ENCODE data around the gene TNP1. TPM values are rescaled to one million over a fixed set of nuclear protein-coding genes. Genes with fewer than 3 reads are reported as not detected.

TNP1 gene
- polyA plus RNA-seq, 1 donor from 2014 or later, result not detected

DNA sequence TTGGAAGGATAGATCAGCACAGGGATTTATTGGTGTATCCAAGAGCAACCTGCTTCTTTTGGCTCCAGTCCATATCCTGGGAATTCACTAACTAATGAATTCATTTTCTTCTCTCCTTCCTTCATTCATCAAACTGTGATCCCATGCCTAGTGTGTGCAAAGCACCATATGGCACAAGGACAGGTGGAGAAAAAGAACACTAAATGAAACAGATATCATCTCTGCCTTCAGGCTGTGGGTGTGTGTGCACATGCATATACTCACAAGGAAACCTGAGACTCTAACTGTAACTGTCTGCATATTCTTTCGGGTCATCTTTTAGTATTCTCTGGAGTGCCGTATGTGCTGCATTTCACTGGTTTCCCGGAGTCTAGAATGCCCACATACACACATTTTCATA is 20.2 kb downstream of the TNP1 start:
- Histone ChIP-seq H3K36me3 (ENCODE audit: insufficient read depth, low read length) (no peaks in the 10 kb centered on the region), H3K4me3 (ENCODE audit: low read length) (no peak overlapping the region), H3K79me2 (replicated peaks; ENCODE audit: insufficient read depth, low read length) (no peaks in the 10 kb centered on the region), H3K27me3 (ENCODE audit: insufficient read depth, low read depth, low read length) (no peaks in the 10 kb centered on the region), H3K4me2 (ENCODE audit: low read length) (no peak overlapping the region), H4K20me1 (ENCODE audit: insufficient read depth) (no peaks in the 10 kb centered on the region), H3K9me3 (ENCODE audit: low read length) (no peaks in the 10 kb centered on the region), H3K9ac (ENCODE audit: low read length) (no peak overlapping the region), H3K9me2 (ENCODE audit: insufficient read depth, low read length) (no peaks in the 10 kb centered on the region), H3K27ac (ENCODE audit: low read length) (no peak overlapping the region), H3F3A (ENCODE audit: insufficient read depth, low read length, poor library complexity, severe bottlenecking) (no peaks in the 10 kb centered on the region), H2AFZ (ENCODE audit: low read depth, low read length) (no peak overlapping the region)
- TF ChIP-seq TAF1 (IDR thresholded peaks at IDR 0.05; ENCODE audit: low read depth) (no peak), EP300 (conservative IDR thresholded peaks at IDR 0.05; ENCODE audit: poor library complexity, severe bottlenecking) (no peak), POLR2AphosphoS5 (IDR thresholded peaks at IDR 0.05) (no peak), MXI1 (conservative IDR thresholded peaks at IDR 0.05; ENCODE audit: poor library complexity, severe bottlenecking) (no peak), SMC3 (conservative IDR thresholded peaks at IDR 0.05; ENCODE audit: poor library complexity) (no peak), EZH2 (IDR thresholded peaks at IDR 0.05; ENCODE audit: borderline replicate concordance, insufficient read depth, low read length, poor library complexity, severe bottlenecking) (no peak), RAD21 (conservative IDR thresholded peaks at IDR 0.05) (no peak)
- TF ChIP-seq, protein P1, sequence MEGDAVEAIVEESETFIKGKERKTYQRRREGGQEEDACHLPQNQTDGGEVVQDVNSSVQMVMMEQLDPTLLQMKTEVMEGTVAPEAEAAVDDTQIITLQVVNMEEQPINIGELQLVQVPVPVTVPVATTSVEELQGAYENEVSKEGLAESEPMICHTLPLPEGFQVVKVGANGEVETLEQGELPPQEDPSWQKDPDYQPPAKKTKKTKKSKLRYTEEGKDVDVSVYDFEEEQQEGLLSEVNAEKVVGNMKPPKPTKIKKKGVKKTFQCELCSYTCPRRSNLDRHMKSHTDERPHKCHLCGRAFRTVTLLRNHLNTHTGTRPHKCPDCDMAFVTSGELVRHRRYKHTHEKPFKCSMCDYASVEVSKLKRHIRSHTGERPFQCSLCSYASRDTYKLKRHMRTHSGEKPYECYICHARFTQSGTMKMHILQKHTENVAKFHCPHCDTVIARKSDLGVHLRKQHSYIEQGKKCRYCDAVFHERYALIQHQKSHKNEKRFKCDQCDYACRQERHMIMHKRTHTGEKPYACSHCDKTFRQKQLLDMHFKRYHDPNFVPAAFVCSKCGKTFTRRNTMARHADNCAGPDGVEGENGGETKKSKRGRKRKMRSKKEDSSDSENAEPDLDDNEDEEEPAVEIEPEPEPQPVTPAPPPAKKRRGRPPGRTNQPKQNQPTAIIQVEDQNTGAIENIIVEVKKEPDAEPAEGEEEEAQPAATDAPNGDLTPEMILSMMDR (IDR thresholded peaks at IDR 0.05; ENCODE audit: poor library complexity, severe bottlenecking), result no peak
- TF ChIP-seq, protein P2, sequence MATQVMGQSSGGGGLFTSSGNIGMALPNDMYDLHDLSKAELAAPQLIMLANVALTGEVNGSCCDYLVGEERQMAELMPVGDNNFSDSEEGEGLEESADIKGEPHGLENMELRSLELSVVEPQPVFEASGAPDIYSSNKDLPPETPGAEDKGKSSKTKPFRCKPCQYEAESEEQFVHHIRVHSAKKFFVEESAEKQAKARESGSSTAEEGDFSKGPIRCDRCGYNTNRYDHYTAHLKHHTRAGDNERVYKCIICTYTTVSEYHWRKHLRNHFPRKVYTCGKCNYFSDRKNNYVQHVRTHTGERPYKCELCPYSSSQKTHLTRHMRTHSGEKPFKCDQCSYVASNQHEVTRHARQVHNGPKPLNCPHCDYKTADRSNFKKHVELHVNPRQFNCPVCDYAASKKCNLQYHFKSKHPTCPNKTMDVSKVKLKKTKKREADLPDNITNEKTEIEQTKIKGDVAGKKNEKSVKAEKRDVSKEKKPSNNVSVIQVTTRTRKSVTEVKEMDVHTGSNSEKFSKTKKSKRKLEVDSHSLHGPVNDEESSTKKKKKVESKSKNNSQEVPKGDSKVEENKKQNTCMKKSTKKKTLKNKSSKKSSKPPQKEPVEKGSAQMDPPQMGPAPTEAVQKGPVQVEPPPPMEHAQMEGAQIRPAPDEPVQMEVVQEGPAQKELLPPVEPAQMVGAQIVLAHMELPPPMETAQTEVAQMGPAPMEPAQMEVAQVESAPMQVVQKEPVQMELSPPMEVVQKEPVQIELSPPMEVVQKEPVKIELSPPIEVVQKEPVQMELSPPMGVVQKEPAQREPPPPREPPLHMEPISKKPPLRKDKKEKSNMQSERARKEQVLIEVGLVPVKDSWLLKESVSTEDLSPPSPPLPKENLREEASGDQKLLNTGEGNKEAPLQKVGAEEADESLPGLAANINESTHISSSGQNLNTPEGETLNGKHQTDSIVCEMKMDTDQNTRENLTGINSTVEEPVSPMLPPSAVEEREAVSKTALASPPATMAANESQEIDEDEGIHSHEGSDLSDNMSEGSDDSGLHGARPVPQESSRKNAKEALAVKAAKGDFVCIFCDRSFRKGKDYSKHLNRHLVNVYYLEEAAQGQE (IDR thresholded peaks at IDR 0.05; ENCODE audit: borderline replicate concordance), result no peak

DNA sequence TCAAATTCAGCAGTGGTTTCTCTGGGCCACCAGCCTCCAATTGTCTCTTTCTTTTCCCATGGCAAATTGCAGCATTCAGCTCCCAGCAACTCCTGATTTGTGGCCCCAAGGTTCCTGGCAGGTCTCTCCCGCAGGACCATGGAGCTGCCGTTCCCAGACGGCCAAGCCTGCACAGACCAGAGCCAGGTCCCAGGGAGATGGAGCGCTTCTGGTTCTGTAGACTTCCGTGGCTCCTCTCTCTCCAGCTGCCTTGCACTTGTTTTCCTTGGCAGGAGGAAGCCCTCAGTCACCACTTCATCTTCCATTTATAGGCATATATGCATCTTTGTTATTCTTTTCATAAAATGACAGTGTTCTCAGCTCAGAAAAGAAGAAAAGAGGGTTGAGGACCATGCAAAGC is 21.7 kb downstream of the TNP1 start:
- H2AFZ ChIP-seq (ENCODE audit: low read depth, low read length), result no peak overlapping the region
- TF ChIP-seq SMC3 (conservative IDR thresholded peaks at IDR 0.05; ENCODE audit: poor library complexity) (no peak), POLR2AphosphoS5 (IDR thresholded peaks at IDR 0.05) (no peak), MXI1 (conservative IDR thresholded peaks at IDR 0.05; ENCODE audit: poor library complexity, severe bottlenecking) (no peak), TAF1 (IDR thresholded peaks at IDR 0.05; ENCODE audit: low read depth) (no peak), RAD21 (conservative IDR thresholded peaks at IDR 0.05) (no peak), EZH2 (IDR thresholded peaks at IDR 0.05; ENCODE audit: borderline replicate concordance, insufficient read depth, low read length, poor library complexity, severe bottlenecking) (no peak), EP300 (conservative IDR thresholded peaks at IDR 0.05; ENCODE audit: poor library complexity, severe bottlenecking) (no peak)
- TF ChIP-seq, protein P1 (IDR thresholded peaks at IDR 0.05; ENCODE audit: poor library complexity, severe bottlenecking), result no peak
- TF ChIP-seq, protein P2 (IDR thresholded peaks at IDR 0.05; ENCODE audit: borderline replicate concordance), result no peak
- no peak overlapping the region for H3K4me2 ChIP-seq (ENCODE audit: low read length)
- H3K79me2 ChIP-seq (replicated peaks; ENCODE audit: insufficient read depth, low read length), result no peaks in the 10 kb centered on the region
- H3F3A ChIP-seq (ENCODE audit: insufficient read depth, low read length, poor library complexity, severe bottlenecking), result no peaks in the 10 kb centered on the region
- H3K9ac ChIP-seq (ENCODE audit: low read length), result no peak overlapping the region
- H3K9me3 ChIP-seq (ENCODE audit: low read length), result no peaks in the 10 kb centered on the region
- H3K36me3 ChIP-seq (ENCODE audit: insufficient read depth, low read length), result no peaks in the 10 kb centered on the region
- H3K9me2 ChIP-seq (ENCODE audit: insufficient read depth, low read length), result no peaks in the 10 kb centered on the region
- H3K27ac ChIP-seq (ENCODE audit: low read length), result no peak overlapping the region
- H3K4me3 ChIP-seq (ENCODE audit: low read length), result no peak overlapping the region
- H4K20me1 ChIP-seq (ENCODE audit: insufficient read depth), result no peaks in the 10 kb centered on the region
- H3K27me3 ChIP-seq (ENCODE audit: insufficient read depth, low read depth, low read length), result no peaks in the 10 kb centered on the region

All from neural cell (in vitro differentiated cells).